Lower leg skin (tissue), 3 donors: ENCODE measurements around the gene ZNF18.

Experiments used
- CTCF ChIP-seq, 3 donors: fragments of 450-650 bp; IDR thresholded peaks; one replicate each; pipeline ENCODE4 v1.5.1; 2016; ENCODE audit warnings: antibody characterized with exemption in 3 of 3, mild to moderate bottlenecking in 3 of 3, moderate library complexity in 2 of 3
- POLR2A ChIP-seq, 2 donors: fragments of 450-650 bp; IDR thresholded peaks; one replicate each; pipeline ENCODE4 v1.6.1; 2016 to 2017; ENCODE audit warnings: antibody characterized with exemption in 2 of 2, mild to moderate bottlenecking in 1 of 2, moderate library complexity in 1 of 2

- TF ChIP-seq CTCF (IDR thresholded peaks at IDR 0.05): no peak
- TF ChIP-seq POLR2A (IDR thresholded peaks at IDR 0.05): no peak
These were observed 37.3 kb upstream of the ZNF18 start for GRCh38 chr17:12034538-12034937.
